ENCODE data around the gene C1QL4. TPM values are rescaled to one million over a fixed set of nuclear protein-coding genes. Genes with fewer than 3 reads are reported as not detected.

The C1QL4 gene
- total RNA-seq, 2 donors from 2014 or later = not detected

DNA sequence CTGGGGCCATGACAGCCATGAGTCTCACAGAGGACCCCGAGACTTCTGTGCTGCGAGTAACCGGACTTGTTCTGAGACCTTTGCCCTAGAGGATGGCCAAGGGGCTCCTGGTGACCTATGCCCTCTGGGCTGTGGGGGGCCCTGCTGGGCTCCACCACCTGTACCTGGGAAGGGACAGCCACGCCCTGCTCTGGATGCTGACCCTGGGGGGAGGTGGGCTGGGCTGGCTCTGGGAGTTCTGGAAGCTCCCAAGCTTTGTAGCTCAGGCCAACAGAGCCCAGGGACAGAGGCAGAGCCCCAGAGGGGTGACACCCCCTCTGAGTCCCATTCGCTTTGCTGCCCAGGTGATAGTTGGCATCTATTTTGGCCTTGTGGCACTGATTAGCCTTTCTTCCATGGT is 11.8 kb upstream of the C1QL4 start:
- WGBS, 2 donors = 70 to 95% methylated on average over 2 to 5 of the region's 5 CpGs
- TF ChIP-seq, protein P1, sequence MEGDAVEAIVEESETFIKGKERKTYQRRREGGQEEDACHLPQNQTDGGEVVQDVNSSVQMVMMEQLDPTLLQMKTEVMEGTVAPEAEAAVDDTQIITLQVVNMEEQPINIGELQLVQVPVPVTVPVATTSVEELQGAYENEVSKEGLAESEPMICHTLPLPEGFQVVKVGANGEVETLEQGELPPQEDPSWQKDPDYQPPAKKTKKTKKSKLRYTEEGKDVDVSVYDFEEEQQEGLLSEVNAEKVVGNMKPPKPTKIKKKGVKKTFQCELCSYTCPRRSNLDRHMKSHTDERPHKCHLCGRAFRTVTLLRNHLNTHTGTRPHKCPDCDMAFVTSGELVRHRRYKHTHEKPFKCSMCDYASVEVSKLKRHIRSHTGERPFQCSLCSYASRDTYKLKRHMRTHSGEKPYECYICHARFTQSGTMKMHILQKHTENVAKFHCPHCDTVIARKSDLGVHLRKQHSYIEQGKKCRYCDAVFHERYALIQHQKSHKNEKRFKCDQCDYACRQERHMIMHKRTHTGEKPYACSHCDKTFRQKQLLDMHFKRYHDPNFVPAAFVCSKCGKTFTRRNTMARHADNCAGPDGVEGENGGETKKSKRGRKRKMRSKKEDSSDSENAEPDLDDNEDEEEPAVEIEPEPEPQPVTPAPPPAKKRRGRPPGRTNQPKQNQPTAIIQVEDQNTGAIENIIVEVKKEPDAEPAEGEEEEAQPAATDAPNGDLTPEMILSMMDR (IDR thresholded peaks at IDR 0.05) = no peak
- no peak for TF ChIP-seq POLR2A (IDR thresholded peaks at IDR 0.05)
- Histone ChIP-seq H3K27ac (no peak overlapping the region), H3K4me3 (no peak overlapping the region), H3K36me3 (replicated peaks in 1 of 2; ENCODE audit: insufficient read depth in 1 of 2, low read depth in 2 of 2) (no peaks in the 10 kb centered on the region), H3K9me3 (no peaks in the 10 kb centered on the region), H3K27me3 (peaks cover 0 to 14% of the 10 kb centered on the region in 2 donors), H3K4me1 (peaks cover 54% of the 10 kb centered on the region)
- ATAC-seq (no peak), DNase-seq (peak in 1 of 4 donors; percentile 10)
- intact Hi-C loops (cut with DNase I) = no loop called here

DNA sequence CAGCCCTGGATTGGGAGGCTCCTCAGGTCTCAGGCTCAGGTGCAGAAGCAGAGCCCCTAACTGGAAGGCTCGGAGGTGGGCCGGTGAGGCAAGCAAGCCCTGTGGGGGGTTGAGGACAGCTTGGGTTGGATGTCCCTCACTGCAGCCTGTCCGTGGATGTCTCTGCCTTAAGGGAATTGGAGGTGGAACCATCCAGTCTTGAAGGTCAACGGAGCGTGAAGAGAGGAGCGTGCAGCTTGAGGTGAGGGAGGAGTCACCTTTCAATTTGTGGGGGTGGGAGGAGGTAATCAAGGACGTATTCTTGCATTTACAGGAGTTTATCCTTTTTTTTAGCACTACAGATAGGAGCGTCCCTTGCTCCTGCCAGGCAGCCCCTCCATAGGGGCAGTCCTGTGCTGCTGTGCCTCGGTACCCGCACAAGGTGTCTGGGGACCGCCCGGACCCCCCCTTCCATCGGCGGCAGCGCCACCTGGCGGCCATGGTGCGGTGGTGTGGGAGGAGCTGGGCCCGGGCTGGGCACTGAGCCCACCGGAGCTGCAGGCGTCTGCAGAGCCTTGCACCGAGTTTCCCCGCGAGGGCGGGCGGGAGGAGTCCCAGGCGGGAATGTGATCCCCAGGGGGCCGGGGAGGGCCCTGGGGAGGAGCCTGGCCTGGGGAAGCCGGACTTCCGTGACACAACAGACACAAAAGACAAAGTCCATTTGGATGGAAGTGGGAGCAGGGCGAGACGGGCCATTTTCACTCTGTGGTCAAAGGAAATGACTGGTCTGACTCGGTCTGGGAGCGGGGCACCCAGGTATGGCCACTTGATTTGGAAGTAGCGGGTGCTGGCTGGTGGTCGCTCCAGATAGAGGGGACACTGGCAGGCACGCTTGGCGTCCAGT is 10.6 kb upstream of the C1QL4 start:
- peaks cover 64% of the 10 kb centered on the region for H3K4me1 ChIP-seq
- TF ChIP-seq, protein P1 (IDR thresholded peaks at IDR 0.05) = peak; percentile 94 to 98 (median 97)
- TF ChIP-seq POLR2A (IDR thresholded peaks at IDR 0.05) = peak; percentile 54 to 90 (median 84)
- ATAC-seq (peak; percentile 97), DNase-seq (peak; percentile 93 to 97 (median 96))
- H3K36me3 ChIP-seq (replicated peaks in 1 of 2; ENCODE audit: insufficient read depth in 1 of 2, low read depth in 2 of 2) = no peaks in the 10 kb centered on the region
- 2 to 3% methylated on average over 14 to 36 of the region's 37 CpGs for WGBS, 2 donors
- peaks cover 0 to 14% of the 10 kb centered on the region in 2 donors for H3K27me3 ChIP-seq
- peak overlapping the region in 1 of 2 donors; percentile 4 for H3K4me3 ChIP-seq
- intact Hi-C loops (cut with DNase I) = no loop called here
- peak overlapping the region in 3 of 4 donors; percentile 38 to 52 (median 48) for H3K27ac ChIP-seq
- no peaks in the 10 kb centered on the region for H3K9me3 ChIP-seq

DNA sequence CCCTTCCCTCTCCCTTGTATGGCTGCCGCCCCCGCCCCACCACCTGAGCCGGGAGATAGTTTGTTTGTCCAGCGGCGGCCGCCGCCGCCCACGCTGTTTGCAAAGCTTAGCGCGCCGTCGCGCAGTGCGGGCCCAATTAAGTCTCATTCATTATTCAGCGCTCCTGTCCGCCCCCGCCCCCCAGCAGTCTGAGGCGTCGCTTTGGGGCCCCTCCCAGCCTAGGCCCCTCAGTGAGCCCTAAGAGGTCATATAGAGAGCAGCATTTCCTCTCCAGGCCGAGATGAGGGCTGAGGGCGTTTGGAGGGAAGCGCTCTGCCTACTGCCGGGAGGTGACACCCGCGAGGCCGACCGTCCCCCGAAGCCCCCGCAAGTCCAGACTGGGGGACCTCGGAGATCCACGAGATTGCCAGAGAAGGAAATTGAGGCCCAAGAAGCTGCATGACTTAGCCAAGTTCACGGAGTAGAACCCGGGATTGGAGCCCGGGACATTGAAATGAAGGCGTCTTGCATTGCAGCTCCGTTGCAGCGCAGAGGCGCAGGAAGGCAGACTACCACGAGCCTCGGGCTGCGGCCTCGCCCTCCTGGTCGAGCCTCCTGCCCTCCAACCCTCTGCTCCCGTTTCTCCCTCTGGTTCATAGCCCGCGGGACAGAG is 9.8 kb upstream of the C1QL4 start, which contains the start of gene DNAJC22:
Gene DNAJC22, plus strand, starts transcription at position 230 of the 652 bp plus-strand sequence. CDS start 1,985 bp downstream, outside the sequence.
- H3K4me1 ChIP-seq = peaks cover 71% of the 10 kb centered on the region
- TF ChIP-seq, protein P1 (IDR thresholded peaks at IDR 0.05) = no peak
- no peak for TF ChIP-seq POLR2A (IDR thresholded peaks at IDR 0.05)
- DNase-seq (peak in 2 of 4 donors; percentile 22 to 42), ATAC-seq (no peak)
- no peak within 1 kb of the TSS for H3K27ac ChIP-seq
- no peak within 1 kb of the TSS for H3K4me3 ChIP-seq
- no peaks in the 10 kb centered on the region for H3K36me3 ChIP-seq (replicated peaks in 1 of 2; ENCODE audit: insufficient read depth in 1 of 2, low read depth in 2 of 2)
- no peaks in the 10 kb centered on the region for H3K9me3 ChIP-seq
- 2 to 3% methylated on average over 14 to 47 of the region's 47 CpGs for WGBS, 2 donors
- peaks cover 0 to 14% of the 10 kb centered on the region in 2 donors for H3K27me3 ChIP-seq
- intact Hi-C loops (cut with DNase I) = no loop called here

DNA sequence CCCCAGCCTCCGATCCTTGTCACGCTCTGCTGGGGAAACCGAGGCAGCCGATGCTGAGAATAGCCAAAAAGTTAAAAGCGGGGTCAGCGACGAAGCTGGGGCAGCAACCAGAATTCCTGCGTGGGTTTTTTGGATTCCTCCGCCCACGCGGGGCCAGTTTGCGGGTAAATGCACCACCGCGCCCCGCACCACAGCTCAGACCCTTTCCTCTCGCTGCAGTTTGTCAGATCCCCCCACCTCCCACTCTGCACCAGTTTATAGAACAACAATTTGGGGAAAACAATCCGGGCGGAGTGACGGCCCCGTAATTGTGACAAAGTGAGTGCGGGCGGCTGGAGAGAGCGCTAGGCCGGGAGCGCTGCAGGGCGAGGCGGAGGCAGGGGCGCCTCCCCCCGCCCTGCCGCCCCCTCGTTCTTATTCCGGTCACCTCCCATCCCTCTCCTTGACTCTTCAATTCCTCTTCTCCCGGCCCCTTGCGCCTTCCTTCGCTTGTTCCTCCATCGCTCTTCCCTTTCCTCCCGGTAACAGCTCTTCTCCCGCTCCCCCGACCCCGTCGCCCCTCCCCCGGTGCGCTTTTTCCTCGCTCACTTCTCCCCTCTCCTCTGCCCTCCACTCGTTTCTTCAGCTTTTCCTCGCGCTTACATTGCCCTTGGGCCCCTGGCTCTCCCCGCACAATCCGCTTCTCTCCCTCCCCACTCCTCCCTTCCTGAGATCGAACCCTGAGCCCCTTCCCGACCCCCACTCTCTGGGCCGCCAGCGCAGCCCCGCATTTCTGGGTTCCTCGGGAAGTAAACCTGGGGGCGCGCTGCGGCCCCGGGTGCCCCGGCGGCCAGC is 9.1 kb upstream of the C1QL4 start:
- no peaks in the 10 kb centered on the region for H3K9me3 ChIP-seq
- no peaks in the 10 kb centered on the region for H3K36me3 ChIP-seq (replicated peaks in 1 of 2; ENCODE audit: insufficient read depth in 1 of 2, low read depth in 2 of 2)
- DNase-seq (peak in 1 of 4 donors; percentile 16), ATAC-seq (no peak)
- 3 to 4% methylated on average over 57 to 61 of the region's 61 CpGs for WGBS, 2 donors
- intact Hi-C loops (cut with DNase I) = no loop called here
- H3K27me3 ChIP-seq = peaks cover 0 to 14% of the 10 kb centered on the region in 2 donors
- peaks cover 71% of the 10 kb centered on the region for H3K4me1 ChIP-seq
- no peak for TF ChIP-seq POLR2A (IDR thresholded peaks at IDR 0.05)
- TF ChIP-seq, protein P1 (IDR thresholded peaks at IDR 0.05) = no peak
- H3K27ac ChIP-seq = no peak overlapping the region
- H3K4me3 ChIP-seq = no peak overlapping the region
